ENCODE measurements around the gene MARCHF5. TPM values are rescaled to one million over a fixed set of nuclear protein-coding genes. Genes with fewer than 3 reads are reported as not detected.

MARCHF5 gene
- total RNA-seq, 4 donors from 2014 or later, result 1.8 to 17.8 (median 9.1) TPM

DNA sequence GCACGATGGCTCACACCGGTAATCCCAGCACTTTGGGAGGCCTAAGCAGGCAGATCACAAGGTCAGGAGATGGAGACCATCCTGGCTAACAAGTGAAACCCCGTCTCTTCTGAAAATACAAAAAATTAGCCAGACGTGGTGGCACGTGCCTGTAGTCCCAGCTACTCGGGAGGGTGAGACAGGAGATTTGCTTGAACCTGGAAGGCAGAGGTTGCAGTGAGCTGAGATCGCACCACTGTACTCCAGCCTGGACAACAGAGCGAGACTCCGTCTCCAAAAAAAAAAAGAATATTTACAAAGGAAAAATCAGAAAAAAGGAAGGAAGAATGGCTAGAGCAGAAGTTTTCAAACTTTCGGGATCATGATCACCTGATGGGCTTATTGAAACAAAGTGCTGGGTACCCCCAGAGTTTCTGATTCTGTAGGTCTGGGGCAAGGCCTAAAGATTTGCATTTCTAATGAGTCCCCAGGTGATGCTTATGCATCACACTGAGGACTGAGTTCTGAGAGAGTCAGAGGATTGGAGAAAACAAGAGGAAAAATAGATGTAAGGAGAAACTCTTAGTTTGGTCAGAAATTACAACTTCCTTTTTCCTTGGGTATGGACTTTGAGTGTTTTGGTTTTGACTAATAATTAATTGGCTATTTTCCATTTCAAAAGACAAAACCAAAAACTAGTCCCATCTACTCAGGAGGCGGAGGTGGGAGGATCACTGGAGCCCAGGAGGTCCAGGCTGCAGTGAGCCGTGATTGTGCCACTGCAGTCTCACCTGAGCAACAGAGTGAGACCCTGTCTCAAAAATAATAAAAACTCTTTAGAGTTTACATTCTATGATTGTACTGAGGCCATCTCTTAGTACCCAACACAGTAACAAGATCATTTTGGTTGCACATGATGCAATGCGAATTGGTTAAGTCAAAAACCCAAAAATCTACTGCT is 14.4 kb downstream of the MARCHF5 start:
- intact Hi-C loops (cut with DNase I; ENCODE audit: low total_unique reads), result no loop called here
- TF ChIP-seq EP300 (IDR thresholded peaks at IDR 0.05; ENCODE audit: low read depth), result no peak
- no peak for TF ChIP-seq POLR2AphosphoS5 (IDR thresholded peaks at IDR 0.05)
- TF ChIP-seq POLR2A (IDR thresholded peaks at IDR 0.05), result no peak
- TF ChIP-seq, protein P1, sequence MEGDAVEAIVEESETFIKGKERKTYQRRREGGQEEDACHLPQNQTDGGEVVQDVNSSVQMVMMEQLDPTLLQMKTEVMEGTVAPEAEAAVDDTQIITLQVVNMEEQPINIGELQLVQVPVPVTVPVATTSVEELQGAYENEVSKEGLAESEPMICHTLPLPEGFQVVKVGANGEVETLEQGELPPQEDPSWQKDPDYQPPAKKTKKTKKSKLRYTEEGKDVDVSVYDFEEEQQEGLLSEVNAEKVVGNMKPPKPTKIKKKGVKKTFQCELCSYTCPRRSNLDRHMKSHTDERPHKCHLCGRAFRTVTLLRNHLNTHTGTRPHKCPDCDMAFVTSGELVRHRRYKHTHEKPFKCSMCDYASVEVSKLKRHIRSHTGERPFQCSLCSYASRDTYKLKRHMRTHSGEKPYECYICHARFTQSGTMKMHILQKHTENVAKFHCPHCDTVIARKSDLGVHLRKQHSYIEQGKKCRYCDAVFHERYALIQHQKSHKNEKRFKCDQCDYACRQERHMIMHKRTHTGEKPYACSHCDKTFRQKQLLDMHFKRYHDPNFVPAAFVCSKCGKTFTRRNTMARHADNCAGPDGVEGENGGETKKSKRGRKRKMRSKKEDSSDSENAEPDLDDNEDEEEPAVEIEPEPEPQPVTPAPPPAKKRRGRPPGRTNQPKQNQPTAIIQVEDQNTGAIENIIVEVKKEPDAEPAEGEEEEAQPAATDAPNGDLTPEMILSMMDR (IDR thresholded peaks at IDR 0.05), result no peak
- Histone ChIP-seq H3K9me3 (no peaks in the 10 kb centered on the region), H3K4me1 (no peaks in the 10 kb centered on the region), H3K27ac (no peak overlapping the region), H3K36me3 (no peaks in the 10 kb centered on the region), H3K27me3 (no peaks in the 10 kb centered on the region), H3K4me3 (no peak overlapping the region)
- WGBS, 2 donors (ENCODE audit: low coverage in 1 of 2), result 91 to 92% methylated on average over 5 to 13 of the region's 13 CpGs
- DNase-seq, result no peak
- in situ Hi-C loops (cut with MboI; ENCODE audit: low pct_ligation_motif_present in 1 of 4, low pct_unique_long_range_greater_than_20kb in 1 of 4, low sequenced_read_pairs in 3 of 4), result no loop called here

- in situ Hi-C loops (cut with MboI; ENCODE audit: low pct_ligation_motif_present in 1 of 4, low pct_unique_long_range_greater_than_20kb in 1 of 4, low sequenced_read_pairs in 3 of 4) (no loop called here), intact Hi-C loops (cut with DNase I; ENCODE audit: low total_unique reads) (no loop called here)
- no peak for DNase-seq
- TF ChIP-seq POLR2A (IDR thresholded peaks at IDR 0.05), result no peak
- TF ChIP-seq POLR2AphosphoS5 (IDR thresholded peaks at IDR 0.05), result no peak
- TF ChIP-seq, protein P1 (IDR thresholded peaks at IDR 0.05), result no peak
- no peak for TF ChIP-seq EP300 (IDR thresholded peaks at IDR 0.05; ENCODE audit: low read depth)
- H3K27me3 ChIP-seq, result no peaks in the 10 kb centered on the region
- H3K27ac ChIP-seq, result no peak overlapping the region
- WGBS, 2 donors (ENCODE audit: low coverage in 1 of 2), result 83 to 88% methylated on average over 1 of the region's 1 CpG
- H3K4me1 ChIP-seq, result no peaks in the 10 kb centered on the region
- peaks cover 0 to 17% (median 3%) of the 10 kb centered on the region in 4 donors for H3K36me3 ChIP-seq
- H3K4me3 ChIP-seq, result no peak overlapping the region
- H3K9me3 ChIP-seq, result no peaks in the 10 kb centered on the region
Measured at GRCh38 chr10:92309272-92309671, 18.3 kb downstream of the MARCHF5 start.

DNA sequence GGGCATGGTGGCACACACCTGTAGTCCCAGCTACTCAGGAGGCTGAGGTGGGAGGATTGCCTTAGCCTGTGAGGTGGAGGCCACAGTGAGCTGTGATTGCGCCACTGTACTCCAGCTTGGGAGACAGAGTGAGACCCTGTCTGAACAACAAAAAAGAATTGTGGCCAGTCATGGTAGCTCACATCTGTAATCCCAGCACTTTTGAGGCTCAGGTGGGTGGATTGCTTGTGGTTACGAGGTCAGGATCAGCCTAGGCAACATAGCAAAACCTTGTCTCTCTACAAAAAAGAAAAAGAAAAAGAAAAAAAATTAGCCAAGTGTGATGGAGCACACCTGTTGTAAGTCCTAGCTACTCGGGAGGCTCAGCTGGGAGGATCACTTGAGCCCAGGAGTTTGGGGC is 22.8 kb downstream of the MARCHF5 start:
- Histone ChIP-seq H3K36me3 (peaks cover 0 to 24% (median 3%) of the 10 kb centered on the region in 4 donors), H3K27me3 (no peaks in the 10 kb centered on the region), H3K4me1 (no peaks in the 10 kb centered on the region), H3K9me3 (no peaks in the 10 kb centered on the region), H3K27ac (no peak overlapping the region), H3K4me3 (no peak overlapping the region)
- no peak for DNase-seq
- 95 to 96% methylated on average over 2 to 3 of the region's 3 CpGs for WGBS, 2 donors (ENCODE audit: low coverage in 1 of 2)
- TF ChIP-seq POLR2AphosphoS5 (IDR thresholded peaks at IDR 0.05), result no peak
- TF ChIP-seq, protein P1 (IDR thresholded peaks at IDR 0.05), result no peak
- TF ChIP-seq POLR2A (IDR thresholded peaks at IDR 0.05), result no peak
- no peak for TF ChIP-seq EP300 (IDR thresholded peaks at IDR 0.05; ENCODE audit: low read depth)
- intact Hi-C loops (cut with DNase I; ENCODE audit: low total_unique reads), result no loop called here
- in situ Hi-C loops (cut with MboI; ENCODE audit: low pct_ligation_motif_present in 1 of 4, low pct_unique_long_range_greater_than_20kb in 1 of 4, low sequenced_read_pairs in 3 of 4), result no loop called here

GRCh38 chr10:92316610-92317009 is 25.6 kb downstream of the MARCHF5 start:
- 76 to 95% methylated on average over 2 of the region's 2 CpGs for WGBS, 2 donors (ENCODE audit: low coverage in 1 of 2)
- TF ChIP-seq POLR2AphosphoS5 (IDR thresholded peaks at IDR 0.05) (no peak), POLR2A (IDR thresholded peaks at IDR 0.05) (no peak), EP300 (IDR thresholded peaks at IDR 0.05; ENCODE audit: low read depth) (no peak)
- TF ChIP-seq, protein P1 (IDR thresholded peaks at IDR 0.05), result no peak
- intact Hi-C loops (cut with DNase I; ENCODE audit: low total_unique reads), result no loop called here

More at GRCh38 chr10:92316610-92317009, 25.6 kb downstream of the MARCHF5 start:
- no peak overlapping the region for H3K27ac ChIP-seq
- H3K4me3 ChIP-seq, result no peak overlapping the region
- peaks cover 0 to 17% (median 1%) of the 10 kb centered on the region in 4 donors for H3K36me3 ChIP-seq
- no peaks in the 10 kb centered on the region for H3K27me3 ChIP-seq
- H3K4me1 ChIP-seq, result no peaks in the 10 kb centered on the region
- no peaks in the 10 kb centered on the region for H3K9me3 ChIP-seq
- in situ Hi-C loops (cut with MboI; ENCODE audit: low pct_ligation_motif_present in 1 of 4, low pct_unique_long_range_greater_than_20kb in 1 of 4, low sequenced_read_pairs in 3 of 4), result no loop called here
- no peak for DNase-seq
